GM18951 (cell line): ENCODE measurements around the gene SPDYE6.
A peak's percentile ranks its signal among the peaks of the same experiment; 100 is the strongest.
"Not testable (repeated sequence)": the region's sequence is repeated elsewhere in the genome, so short reads cannot be mapped to it uniquely, and the experiment has no call there.

Experiments used
- POLR2A ChIP-seq: IDR thresholded peaks from 4 replicates; pipeline ENCODE4 v1.6.1; 2011; ENCODE audit warnings: mild to moderate bottlenecking; ENCODE audit not compliant: insufficient read length, insufficient read depth; ENCODE audit errors: extremely low read depth
- in situ Hi-C: fragments of 300-500 bp; cut with MboI; formaldehyde crosslinking; loops from one replicate; pipeline ENCODE4 v1.12.0; 2022; ENCODE audit warnings: low sequenced_read_pairs, mixed read lengths, inconsistent platforms; ENCODE audit not compliant: unreplicated experiment

Gene SPDYE6

GRCh38 chr7:102376964-102377466, 20.8 kb upstream of the SPDYE6 start:
- in situ Hi-C loops, result no loop called here
- TF ChIP-seq POLR2A, result no peak

DNA sequence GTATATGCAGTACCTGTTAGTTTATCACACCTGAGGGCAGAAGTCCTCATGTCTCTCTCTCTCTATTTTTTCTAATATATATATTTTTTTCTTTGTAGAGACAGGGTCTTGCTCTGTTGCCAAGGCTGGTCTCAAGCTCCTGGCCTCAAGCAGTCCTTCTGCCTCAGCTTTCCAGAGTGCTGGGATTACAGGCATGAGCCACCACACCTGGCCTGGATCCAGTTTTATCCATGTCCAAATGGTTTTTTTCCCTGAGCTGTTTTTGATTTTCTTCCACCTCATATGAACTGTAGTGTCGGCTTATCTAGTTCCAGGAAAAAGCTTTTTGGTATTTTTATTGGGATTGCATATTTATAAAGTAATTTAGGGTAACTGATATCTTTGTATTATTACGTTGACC, 16.6 kb upstream of the SPDYE6 start:
- in situ Hi-C loops, result not testable (repeated sequence)

DNA sequence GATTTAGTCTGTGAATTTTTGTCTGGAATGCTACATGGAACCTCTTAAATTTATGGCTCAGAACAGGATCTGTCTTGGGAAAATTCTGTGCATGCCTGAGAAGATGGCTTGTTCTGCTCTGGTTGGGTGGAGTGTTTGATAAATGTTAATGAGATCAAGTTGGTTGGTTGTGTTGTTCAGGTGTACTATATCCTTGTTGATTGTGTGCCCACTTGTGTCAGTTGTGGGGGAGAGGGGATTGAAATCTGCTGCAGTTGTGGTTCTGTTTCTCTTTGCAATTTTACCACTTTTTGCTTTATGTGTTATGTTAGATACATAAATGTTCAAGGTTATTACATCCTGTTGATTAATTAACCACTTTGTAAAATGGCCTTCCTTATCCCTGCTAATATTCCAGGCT, 13.8 kb upstream of the SPDYE6 start:
- in situ Hi-C loops, result not testable (repeated sequence)

DNA sequence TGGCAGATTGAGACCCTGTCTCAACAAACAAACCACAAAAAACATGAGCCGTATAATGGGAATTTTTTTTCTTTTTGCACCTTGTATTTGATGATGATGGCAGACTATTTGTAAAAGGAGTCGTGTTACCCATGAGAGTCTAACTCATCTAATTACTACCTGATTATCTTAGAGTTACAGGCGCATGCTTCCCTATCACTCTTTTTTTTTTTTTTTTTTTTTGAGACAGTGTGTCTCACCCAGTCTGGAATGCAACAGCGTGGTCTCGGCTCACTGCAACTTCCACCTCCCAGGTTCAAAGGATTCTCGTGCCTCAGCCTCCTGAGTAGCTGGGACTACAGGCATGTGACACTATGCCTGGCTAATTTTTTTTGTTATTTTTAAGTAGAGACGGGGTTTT, 9.1 kb upstream of the SPDYE6 start:
- in situ Hi-C loops, result not testable (repeated sequence)

DNA sequence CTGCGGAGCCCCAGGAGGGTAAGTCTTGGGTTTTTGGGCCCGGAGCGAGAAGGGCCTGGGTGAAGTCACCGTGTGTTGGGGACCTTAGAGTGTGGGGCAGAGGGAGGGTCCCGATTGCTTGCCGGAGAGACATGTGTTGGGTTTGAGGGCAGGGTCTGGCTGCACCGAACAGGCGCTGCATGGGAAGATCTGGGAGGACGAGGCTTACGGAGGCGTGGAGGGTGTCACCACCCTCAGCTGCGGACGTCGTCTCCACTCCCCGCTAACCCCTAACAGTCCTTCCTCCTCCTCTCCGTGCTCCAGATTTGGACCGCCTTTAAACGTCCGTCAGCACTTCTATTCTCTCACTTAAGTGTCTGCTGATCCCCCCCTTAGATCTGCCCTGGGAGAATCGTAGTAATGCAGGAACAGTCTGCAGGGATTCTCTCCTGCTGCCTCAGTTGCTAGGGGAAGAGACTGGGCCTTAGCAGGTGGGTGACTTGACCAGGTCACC, 8.2 kb upstream of the SPDYE6 start:
- in situ Hi-C loops, result not testable (repeated sequence)

DNA sequence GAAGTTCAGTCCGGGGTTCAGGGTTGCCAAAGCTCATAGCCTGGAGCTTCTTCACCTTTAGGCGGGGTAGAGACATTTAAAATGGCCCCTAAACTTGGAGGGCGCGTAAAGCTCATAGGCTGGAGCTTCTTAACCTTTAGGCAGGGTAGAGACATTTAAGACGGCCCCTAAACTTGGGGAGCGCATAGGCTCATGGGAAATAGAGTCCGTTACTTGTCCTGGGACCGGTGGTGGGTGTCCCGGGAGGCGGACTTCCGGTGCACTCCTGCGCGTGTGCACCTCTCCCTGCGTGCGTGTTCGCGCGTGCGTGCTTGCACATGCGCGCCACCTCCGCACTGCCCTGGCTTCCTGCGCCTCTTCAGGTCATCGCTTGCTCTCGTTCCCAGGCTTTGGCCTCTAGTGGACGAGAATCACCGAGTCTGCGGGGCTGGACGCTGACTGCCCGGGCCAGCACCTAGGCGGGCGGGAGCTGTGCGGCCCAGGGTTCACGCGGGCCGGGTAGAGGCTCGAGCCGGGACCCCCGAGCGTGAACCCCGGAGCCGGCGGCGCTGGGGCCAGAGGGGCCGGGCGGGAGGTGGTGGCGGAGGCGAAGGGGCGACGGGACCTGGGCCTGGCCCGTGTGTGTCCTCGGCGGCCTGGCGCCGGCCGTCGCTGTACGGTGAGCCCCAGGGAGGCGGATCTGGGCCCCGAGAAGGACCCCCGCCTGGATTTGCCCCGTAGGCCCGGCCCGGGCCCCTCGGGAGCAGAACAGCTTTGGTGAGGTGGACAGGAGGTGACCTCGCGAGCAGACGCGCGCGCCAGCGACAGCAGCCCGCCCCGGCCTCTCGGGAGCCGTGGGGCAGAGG, 7.5 kb upstream of the SPDYE6 start:
- in situ Hi-C loops, result not testable (repeated sequence)

DNA sequence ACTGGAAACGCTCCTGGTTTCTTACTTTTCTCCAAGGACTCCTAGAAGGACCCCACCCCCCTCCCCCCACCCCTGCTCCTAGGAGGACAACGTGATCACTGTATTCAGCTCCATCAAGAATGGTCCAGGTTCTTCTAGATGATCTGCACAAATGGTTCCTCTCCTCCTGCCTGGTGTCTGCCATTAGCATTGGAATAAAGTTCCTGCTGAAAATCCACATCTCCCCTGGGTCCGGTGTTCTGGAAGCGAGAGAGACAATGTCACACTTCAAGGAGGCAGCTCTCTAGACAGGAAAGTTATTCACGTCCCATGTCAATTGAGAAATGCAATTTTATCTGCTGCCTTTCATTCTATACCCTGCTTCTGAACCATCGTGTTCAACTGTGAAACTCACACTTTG, 9.3 kb downstream of the SPDYE6 start:
- in situ Hi-C loops, result not testable (repeated sequence)

More for the DNA sequence above, 7.5 kb upstream of the SPDYE6 start:
- TF ChIP-seq POLR2A, result peak; percentile 71

GRCh38 chr7:102340599-102341368, 15.5 kb downstream of the SPDYE6 start:
- in situ Hi-C loops, result not testable (repeated sequence)

DNA sequence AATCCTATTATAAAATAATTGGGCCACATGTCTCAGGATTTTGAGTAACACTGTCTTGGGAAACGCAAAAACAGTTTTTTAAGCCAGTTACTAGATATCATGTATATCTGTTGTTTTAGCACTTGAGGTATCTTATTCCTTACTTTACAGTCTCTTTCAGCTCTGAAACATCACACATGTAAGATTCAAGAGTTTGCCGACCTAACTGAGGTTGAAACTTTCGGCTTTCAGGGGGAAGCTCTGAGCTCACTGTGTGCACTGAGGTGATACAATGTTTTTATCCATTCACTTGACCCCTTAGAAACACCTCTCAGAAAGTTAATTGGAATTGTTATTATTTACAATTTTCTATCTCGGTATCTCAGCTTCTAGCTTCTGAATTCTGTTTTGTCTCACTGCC, 18.8 kb downstream of the SPDYE6 start:
- in situ Hi-C loops, result not testable (repeated sequence)

DNA sequence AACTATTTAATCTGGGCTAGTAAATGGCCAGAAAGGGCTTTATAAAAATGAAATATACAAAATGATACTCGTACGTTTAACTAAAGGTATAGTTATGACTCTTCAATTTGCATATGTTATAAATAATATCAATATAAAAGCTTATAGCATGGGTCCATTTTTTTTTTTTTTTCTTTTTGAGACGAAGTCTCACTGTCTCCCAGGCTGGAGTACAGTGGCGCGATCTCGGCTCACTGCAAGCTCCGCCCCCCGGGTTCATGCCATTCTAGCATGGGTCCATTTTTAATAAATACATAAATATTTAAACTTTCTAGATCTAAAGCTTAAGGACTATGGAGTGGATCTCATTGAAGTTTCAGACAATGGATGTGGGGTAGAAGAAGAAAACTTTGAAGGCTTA, 19.2 kb downstream of the SPDYE6 start:
- in situ Hi-C loops, result not testable (repeated sequence)

DNA sequence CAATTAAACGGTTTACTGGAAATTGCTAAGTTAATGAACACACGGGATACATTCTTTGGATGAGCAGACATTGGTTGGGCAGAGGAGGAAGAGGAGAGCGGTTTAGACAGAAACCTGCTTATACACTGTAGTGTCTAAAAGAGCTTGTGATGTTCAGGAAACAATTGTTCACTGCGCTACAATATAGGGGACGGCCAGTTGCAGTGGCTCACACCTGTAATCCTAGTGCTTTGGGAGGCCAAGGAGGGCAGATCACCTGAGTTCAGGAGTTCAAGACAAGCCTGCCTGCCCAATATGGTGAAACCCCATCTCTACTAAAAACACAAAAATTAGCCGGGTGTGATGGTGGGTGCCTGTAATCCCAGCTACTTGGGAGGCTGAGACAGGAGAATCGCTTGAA, 20.7 kb downstream of the SPDYE6 start:
- in situ Hi-C loops, result not testable (repeated sequence)

GRCh38 chr7:102330666-102331460, 25.4 kb downstream of the SPDYE6 start:
- in situ Hi-C loops, result not testable (repeated sequence)

- in situ Hi-C loops, result loop anchor here (5.0 kb wide), 1 partner anchor 53 kb away; no protein-coding TSS in a partner anchor
Observed at GRCh38 chr7:102329366-102329765, 26.9 kb downstream of the SPDYE6 start.

DNA sequence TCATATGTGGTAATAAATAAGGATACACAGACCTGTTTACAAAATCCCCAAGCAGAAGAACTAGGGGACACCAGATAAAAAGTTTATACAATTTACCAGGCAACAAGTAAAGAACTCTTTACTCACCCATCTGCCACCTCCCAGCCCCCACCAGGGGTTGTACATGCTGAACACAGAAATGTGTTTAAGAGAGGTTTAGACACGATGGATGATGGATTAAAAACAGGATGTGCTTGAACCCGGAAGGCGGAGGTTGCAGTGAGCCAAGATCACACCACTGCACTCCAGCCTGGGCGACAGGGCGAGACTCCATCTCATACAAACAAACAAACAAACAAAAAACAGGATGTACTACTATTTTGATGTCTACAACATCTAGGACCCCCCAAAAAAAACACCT, 27.4 kb downstream of the SPDYE6 start:
- in situ Hi-C loops, result loop anchor here (5.0 kb wide), 1 partner anchor 53 kb away; no protein-coding TSS in a partner anchor

- in situ Hi-C loops, result loop anchor here (5.0 kb wide), 1 partner anchor 55 kb away; no protein-coding TSS in a partner anchor
Observed at GRCh38 chr7:102327183-102327582, 29.1 kb downstream of the SPDYE6 start.
